Gastroesophageal sphincter (tissue), 3 donors: ENCODE results near the gene RASGRP1.

ENCODE experiments used
- CTCF ChIP-seq, 4 experiments: fragments of 200-600 bp in 2 of 4; fragments of 450-650 bp in 2 of 4; sonication (generic) in 1 of 4; IDR thresholded peaks; one replicate each; pipeline ENCODE4 v1.5.1; 2017 to 2019; ENCODE audit warnings: antibody characterized with exemption in 4 of 4, mild to moderate bottlenecking in 2 of 4, moderate library complexity in 2 of 4
- EP300 ChIP-seq: sonication (generic); formaldehyde crosslinking; IDR thresholded peaks from one replicate; pipeline ENCODE4 v1.6.1; 2017; ENCODE audit warnings: antibody characterized with exemption, mild to moderate bottlenecking
- POLR2A ChIP-seq, 2 donors: fragments of 450-650 bp; IDR thresholded peaks; one replicate each; pipeline ENCODE4 v1.6.1; 2017; ENCODE audit warnings: antibody characterized with exemption in 2 of 2, mild to moderate bottlenecking in 2 of 2, moderate library complexity in 1 of 2

- no peak for TF ChIP-seq CTCF (IDR thresholded peaks at IDR 0.05)
- no peak for TF ChIP-seq POLR2A (IDR thresholded peaks at IDR 0.05)
- no peak for TF ChIP-seq EP300
Observed at GRCh38 chr15:38481761-38482160, 82.9 kb downstream of the RASGRP1 start.
